22Rv1 (cell line): Measurements from ENCODE around the gene PSD2.

Experiments
- CTCF ChIP-seq: fragments of 450-650 bp; IDR thresholded peaks from 2 replicates; pipeline ENCODE4 v1.5.1; 2017; ENCODE audit warnings: mild to moderate bottlenecking
- ZFX ChIP-seq: fragments of 450-650 bp; IDR thresholded peaks from 2 replicates; pipeline ENCODE4 v1.6.1; 2017; ENCODE audit warnings: antibody characterized with exemption, borderline replicate concordance

- TF ChIP-seq CTCF (no peak), ZFX (no peak)
Measured at GRCh38 chr5:139811274-139811607, 15.6 kb downstream of the PSD2 start.
